GM18951 (cell line): Measurements from ENCODE around the gene FSTL3.

ENCODE experiments used
- POLR2A ChIP-seq: IDR thresholded peaks from 4 replicates; pipeline ENCODE4 v1.6.1; 2011; ENCODE audit warnings: mild to moderate bottlenecking; ENCODE audit not compliant: insufficient read length, insufficient read depth; ENCODE audit errors: extremely low read depth
- in situ Hi-C: fragments of 300-500 bp; cut with MboI; formaldehyde crosslinking; loops from one replicate; pipeline ENCODE4 v1.12.0; 2022; ENCODE audit warnings: low sequenced_read_pairs, mixed read lengths, inconsistent platforms; ENCODE audit not compliant: unreplicated experiment

FSTL3 gene

DNA sequence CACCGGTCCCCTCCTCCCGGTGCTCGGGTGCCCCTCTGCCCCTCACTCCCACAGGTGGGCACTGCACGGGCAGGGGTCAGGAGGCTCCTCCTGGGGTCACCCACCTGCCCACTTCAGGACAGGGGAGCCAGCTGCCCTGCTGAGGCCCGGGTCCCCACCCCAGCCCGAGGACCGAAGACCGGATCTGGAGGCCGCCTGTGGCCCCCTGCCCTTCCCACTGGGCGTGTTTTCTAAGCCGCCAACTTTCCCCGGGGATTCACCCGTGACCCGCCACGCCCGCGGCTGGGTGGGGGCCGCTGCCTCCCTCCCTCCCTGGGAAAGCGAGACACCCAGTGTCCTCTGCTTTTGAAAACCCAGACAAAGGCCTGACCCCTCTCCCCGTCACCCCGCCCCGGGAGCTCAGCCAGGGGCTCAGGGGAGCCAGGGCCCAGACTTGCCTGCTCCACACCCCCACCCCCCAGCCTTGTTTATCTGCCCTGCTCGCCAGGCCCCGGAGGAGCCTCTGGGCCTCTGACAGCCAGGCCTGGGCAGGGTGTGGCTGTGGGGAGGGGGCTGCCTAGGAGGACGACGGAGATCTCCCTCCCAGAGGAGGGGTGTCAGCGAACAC, 33.9 kb downstream of the FSTL3 start:
- in situ Hi-C loops: no loop called here
- TF ChIP-seq POLR2A: no peak

DNA sequence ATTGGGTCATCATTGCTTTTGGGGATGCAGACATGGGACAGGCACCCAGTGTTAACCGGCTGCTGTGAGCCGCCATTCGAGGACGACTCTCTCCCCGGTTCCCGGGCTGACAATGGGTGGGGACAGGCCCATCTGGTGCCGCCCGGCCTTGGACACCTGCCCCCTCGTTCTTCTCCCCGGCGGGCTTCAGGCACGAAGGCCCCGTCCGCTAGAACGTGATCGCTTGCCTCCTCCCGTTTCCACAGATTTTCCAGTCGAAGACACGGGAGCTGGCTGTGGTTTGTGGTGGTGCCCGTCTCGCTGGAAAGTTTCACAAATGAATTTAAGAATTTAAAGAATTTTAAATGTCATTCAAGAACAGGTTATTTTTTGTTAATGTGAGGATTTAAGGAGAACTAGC, 34.6 kb downstream of the FSTL3 start:
- in situ Hi-C loops: no loop called here

DNA sequence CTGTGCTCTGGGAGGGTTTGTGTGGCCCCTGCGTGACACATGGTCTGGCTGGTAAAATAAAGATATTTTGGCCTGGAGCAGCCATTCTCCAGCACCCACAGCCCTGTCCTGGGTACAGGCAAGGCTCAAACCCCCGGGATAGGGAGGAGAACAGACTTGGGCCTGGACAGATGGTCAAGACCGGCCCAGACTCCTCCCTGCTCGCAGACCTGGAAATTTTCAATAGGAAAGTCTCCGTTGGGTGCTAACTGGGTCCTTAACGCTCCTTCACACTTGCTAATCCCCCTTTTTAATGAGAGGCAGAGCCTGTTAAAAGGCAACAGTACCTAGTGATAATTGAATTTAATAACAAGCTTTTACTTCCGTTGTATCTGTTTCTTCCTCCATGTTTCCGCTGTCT, 35.1 kb downstream of the FSTL3 start:
- in situ Hi-C loops: no loop called here

More for the DNA sequence above, 34.6 kb downstream of the FSTL3 start:
- TF ChIP-seq POLR2A: no peak

DNA sequence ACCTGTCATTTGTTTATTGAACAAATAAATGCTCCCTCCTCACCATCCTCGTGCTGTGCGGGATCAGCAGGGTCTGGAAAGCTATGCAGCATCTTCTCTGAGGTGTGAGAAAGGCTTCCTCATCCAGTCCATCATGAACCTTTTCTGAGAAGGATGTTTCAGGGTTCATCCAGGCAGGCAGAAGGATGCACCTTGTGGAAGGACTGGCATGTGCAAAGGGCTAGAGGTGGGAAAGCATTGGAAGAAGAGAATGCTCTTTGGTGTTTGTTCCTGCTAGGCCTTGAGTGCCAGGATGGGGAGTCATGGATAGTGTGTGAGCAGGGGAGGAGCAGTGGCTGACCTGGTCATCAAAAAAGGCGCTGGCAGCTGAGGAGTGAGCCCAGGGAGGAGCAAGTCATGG, 39.2 kb downstream of the FSTL3 start:
- in situ Hi-C loops: no loop called here
- TF ChIP-seq POLR2A: no peak

More for the DNA sequence above, 35.1 kb downstream of the FSTL3 start:
- TF ChIP-seq POLR2A: no peak

DNA sequence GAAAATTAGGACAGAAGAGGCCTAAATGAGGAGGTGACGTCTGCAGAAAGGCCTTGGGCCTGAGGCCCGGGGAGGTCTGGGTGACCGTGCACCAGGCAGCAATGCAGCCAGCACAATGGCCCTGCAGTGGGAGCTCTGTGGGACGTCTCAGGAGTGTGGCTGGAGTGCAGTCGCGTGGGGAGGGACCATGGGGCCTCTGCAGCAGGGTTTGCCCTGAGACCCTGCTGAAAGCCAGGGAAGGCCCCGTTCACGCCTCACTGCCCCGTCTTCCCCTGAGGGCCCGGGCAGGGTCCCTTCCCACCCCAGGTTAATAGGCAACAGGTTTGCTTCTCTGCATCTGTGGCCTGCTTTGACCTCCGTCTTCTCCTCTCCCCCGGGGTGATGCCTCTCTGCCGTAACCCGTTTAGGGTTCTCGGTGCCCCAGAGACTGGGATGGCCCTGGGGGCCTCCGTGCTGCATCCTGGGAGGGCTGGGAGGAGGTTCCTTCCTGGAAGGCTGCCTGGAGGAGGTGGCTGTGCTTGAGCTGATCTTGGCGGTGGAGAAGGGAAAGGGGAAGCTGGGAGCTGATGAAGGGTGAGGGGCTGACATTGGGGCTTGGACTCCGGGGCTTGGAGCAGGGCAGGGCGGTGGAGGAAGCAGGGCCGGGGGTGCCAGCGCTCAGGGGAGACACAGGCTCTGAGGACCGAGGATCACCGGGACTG, 42.2 kb downstream of the FSTL3 start:
- in situ Hi-C loops: no loop called here

DNA sequence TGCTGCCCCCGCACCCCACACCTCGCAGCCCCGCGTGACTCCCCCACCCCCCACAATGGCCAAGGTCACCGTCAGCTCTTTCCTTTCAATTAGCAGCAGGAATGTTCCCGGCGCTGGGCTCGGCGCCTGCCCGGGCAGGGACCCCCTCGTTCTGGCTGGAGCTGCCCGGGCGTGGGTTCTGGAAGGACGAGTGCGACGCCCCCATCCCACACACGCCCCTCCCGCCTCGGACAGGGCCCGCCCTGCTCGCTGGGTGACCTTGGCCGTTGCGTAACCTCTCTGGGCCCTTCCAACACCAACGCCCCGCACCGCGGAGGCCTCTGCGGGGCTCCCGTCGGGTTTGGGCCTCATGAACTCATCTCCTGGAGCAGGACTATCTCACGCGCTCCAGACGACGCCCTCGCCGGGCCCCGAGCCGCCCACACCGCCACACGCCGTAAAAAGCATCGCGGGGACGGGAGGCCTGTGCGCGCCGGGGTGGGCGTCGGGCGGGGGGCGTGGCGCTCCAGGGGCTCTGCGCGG, 42.9 kb downstream of the FSTL3 start:
- TF ChIP-seq POLR2A: no peak
- in situ Hi-C loops: no loop called here

More for the DNA sequence above, 42.2 kb downstream of the FSTL3 start:
- TF ChIP-seq POLR2A: no peak

DNA sequence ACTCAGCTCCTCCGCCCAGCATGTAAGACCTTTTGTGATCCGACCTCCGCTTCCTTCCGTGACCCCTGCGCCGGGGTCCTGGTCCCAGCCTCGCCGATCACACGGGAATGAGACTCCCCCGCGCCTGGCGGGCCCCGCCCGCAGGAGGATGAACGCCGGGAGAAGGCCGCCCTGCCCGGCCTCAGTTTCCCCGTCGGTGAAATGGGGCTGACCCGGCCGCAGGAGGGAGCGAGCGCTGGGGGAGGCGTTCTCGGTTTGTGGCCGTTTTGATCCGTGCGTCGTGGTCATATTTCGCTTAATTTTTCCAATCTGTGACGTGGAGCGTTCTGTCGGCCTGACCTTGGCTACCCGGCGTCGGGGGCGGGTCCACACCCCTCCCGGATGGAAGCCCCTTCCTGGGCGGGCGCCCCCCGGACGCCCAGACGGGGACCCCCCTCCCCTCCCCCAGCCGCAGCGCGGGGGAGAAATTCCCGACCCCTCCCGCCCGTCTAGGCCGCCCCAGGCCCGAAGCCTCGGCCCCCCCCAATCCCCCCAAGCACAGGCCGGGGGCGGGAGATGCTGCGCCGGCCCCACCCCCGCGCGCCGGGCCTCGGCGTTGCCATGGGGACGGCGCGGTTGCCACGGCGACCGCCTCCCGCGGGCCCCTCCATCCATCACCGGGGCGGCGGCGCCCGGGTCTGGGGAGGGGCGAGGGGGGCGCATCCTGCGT, 43.6 kb downstream of the FSTL3 start:
- no peak for TF ChIP-seq POLR2A
- in situ Hi-C loops: no loop called here

DNA sequence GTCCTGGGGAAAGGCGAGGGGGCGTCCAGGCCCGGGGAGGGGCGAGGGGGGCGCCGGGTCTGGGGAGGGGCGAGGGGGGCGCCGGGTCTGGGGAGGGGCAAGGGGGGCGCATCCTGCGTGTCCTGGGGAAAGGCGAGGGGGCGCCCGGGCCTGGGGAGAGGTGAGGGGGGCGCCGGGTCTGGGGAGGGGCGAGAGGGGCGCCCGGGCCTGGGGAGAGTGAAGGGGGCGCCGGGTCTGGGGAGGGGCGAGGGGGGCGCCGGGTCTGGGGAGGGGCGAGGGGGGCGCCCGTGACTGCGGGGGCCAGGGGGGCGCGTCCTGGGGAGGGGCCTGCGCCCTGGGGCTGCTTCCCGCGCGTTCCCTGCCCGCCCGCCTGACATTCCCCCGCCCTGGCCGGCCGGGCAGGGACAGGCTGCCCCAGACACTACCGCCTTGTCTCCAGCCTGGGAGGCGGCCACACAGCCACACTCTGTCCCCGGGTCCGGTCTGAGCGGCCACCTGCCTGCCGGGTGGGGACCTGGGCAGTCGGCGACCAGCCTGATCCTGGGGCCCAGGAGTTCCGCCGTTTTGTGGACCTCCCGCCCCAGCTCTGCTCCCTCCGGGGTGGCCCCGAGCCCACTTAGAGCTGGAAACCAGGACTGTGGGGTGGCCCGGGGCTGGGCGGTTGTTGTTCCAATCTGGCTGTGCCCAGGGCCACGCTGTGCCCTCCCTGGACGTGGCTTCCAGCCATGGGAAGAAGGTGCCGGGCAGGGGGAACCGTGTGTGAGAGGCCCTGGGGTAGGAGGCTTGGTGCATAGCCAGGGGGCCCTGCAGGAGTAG, 44.4 kb downstream of the FSTL3 start:
- TF ChIP-seq POLR2A: no peak

DNA sequence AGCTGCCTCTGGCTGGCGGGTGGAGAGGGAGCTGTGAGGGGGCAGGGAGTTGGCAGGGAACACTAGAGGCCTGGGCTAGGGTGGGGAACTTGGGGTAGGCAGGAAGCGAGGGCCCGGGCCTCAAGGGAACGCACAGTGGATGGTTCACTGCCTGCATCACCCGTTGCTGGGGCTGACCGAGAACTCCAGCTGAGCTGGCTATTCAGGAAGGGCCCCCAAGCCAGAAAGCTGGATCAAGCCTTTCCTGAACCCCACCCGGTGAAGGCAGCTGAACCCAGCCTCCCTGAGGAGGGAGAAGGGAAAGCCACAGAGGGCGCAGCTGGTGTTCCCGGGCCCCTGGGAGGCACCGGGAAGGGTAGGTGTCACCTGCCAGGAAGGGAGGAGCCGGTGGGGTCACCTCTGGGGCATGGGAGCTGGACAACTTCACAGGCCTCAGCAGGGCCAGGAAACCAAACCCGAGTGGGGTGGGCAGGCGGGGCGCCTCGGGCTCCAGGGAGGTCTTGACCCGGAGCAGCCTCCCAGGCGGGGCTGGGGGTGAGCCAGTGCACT, 46.4 kb downstream of the FSTL3 start:
- no peak for TF ChIP-seq POLR2A

More for the DNA sequence above, 44.4 kb downstream of the FSTL3 start:
- in situ Hi-C loops: no loop called here

DNA sequence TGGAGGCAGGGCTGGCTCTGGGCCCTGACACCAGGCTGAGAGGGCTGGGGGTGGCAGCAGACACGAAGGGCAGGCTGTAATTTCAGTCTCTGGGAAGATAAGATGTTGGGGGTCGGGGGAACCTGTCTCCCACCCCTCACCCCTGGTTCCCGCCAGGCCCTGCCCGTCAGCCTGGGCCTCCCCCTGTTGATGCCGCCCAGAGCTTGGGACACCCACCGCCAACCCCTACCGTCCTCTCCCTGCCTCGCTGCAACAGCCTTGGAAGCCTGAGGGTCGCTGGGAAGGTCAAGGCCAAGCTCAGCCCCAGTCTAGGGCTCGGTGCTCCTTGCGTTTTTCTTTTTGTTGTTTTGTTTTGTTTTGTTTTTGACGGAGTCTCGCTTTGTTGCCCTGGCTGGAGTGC, 47.1 kb downstream of the FSTL3 start:
- no peak for TF ChIP-seq POLR2A
- in situ Hi-C loops: no loop called here

More for the DNA sequence above, 46.4 kb downstream of the FSTL3 start:
- in situ Hi-C loops: no loop called here

DNA sequence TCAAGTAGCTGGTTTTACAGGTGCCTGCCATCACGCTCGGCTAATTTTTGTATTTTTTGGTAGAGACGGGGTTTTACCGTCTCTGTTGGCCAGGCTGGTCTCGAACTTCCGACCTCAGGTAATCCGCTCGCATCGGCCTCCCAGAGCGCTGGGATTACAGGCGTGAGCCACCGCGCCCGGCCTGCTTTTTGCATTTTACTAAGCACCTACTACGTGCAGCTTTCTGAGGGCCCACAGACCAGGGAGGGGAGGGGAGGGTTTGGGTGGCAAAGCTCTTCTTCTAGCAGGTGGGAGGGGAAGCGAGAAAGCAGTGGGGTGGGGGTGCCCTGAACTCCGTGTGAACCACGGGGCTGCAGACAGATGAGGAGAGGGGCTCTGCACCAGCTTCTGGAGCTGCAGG, 47.5 kb downstream of the FSTL3 start:
- in situ Hi-C loops: no loop called here
- no peak for TF ChIP-seq POLR2A

DNA sequence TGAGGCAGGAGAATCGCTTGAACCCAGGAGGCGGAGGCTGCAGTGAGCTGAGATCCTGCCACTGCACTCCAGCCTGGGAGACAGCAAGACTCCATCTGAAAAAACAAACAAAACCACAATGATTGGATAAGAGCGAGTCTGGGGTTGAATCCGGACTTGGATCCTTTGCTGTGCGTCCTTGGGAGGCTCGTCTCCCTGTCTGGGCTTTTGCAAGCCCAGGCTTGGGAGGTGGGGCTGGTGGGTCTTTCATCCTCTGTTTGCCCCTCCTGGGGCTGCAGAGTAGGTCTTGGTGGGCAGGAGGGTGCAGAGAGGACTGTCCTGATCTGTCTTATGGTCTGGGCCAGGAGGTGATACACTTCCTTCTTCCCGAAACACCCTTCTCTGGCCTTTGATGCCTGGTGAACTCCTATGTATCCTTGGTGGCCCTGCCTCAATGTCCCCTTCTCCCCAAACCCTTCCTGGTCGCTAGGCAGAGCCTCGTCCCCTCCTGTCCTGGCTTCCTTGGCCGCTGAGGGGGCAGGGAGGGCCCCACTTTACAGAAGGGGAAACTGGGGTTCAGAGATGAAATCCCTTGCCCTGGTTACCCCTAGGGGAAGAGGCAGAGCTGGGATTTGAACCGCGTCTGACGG, 49.4 kb downstream of the FSTL3 start:
- TF ChIP-seq POLR2A: no peak
- in situ Hi-C loops: loop anchor here (5.0 to 25.0 kb wide), 2 partner anchors 58 to 138 kb away; partner anchors contain the start of gene HCN2
